HG03280 (cell line): ENCODE data around the gene TMEM51.
A peak's percentile ranks its signal among the peaks of the same experiment; 100 is the strongest.

Experiments used
- ATAC-seq: cut with Tn5 transposase; IDR thresholded peaks from one replicate; pipeline ENCODE4 v1.9.1; 2021; ENCODE audit warnings: mild to moderate bottlenecking, moderate library complexity; ENCODE audit not compliant: unreplicated experiment

The TMEM51 gene

DNA sequence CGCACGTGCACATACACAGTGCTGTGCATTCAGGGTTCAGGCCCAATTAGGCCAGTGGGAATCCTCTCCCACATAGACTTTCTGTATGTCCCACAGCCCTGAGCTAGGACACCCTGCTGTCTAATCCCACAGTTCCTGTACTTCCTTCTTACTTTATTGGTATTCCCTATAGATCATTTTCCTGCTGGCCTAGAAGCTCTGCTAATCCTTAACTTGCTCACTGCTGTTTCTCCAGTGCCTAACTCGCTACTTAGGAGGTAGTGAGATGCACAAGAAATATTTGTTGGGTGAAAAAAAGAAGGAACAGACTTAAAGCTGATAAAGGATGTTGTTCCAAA is 59.4 kb downstream of the TMEM51 start:
- no peak for ATAC-seq

DNA sequence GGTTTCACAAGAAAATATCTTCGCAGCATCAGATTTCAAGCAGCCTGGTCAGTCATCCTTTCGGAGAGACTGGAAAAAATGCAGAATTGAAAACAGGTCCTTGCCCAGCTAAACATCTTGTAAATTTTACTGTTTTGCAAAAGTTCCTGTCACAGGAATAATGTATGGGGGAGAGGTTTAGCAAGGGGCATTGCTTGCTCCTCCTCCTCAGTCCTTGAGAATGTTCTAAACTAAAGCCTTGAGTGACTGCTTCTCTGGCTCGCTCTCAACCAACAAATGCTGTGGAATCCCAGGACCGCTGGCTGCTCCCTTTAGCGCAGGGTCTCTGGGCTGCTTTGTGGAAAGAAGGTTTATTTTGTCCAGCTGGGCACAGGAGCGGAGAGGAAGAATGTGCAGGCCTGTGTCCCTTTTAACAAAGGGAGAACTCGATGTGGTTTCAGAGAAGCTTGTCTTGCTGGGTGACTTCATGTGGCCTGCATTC is 59.8 kb downstream of the TMEM51 start:
- ATAC-seq: no peak

DNA sequence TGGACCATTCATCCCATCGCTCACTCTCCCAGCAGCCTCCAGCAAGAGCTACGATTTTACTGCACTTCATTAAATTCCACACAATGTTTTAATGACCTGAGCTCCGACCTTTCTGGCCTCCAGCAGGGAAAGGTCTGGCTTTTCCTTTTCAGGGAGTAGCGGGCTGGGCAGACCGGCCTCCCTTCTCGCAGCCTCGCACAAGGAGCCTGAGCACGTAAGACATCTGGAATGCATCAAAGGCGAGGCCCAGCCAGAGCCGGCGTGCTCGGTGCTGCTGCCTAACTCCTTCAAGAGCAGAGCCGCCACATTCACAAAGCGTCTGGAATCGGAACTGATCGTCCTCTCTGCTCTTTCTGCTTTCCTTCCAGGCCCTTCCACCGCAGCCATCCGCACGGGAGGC is 61.0 kb downstream of the TMEM51 start:
- no peak for ATAC-seq

DNA sequence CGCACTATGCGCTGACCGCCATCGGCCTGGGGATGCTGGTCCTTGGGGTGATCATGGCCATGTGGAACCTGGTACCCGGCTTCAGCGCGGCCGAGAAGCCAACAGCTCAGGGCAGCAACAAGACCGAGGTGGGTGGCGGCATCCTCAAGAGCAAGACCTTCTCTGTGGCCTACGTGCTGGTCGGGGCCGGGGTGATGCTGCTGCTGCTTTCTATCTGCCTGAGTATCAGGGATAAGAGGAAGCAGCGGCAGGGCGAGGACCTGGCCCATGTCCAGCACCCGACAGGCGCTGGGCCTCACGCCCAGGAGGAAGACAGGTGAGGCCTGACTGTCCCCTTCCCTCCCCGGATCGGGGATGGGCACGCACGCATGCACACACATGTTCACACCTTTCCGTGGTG is 61.6 kb downstream of the TMEM51 start:
- no peak for ATAC-seq

DNA sequence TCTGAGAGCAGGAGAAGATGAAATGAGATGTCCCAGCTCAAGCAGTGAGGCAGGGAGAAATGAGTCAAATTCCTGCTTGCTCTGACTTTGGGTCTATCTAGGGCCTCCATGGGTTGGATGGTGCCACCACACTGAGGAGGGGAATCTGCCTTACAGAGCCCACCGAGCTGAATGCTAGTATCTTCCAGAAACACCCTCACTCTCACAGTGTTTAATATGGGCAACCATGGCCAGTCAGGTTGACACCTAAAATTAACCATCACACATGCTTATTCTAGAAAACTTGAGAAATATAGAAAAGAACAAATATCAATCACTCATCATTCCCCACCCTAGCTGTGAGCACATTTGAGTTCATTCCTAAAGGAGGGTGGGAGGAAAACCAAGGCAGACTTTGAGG is 64.1 kb downstream of the TMEM51 start:
- ATAC-seq: no peak

DNA sequence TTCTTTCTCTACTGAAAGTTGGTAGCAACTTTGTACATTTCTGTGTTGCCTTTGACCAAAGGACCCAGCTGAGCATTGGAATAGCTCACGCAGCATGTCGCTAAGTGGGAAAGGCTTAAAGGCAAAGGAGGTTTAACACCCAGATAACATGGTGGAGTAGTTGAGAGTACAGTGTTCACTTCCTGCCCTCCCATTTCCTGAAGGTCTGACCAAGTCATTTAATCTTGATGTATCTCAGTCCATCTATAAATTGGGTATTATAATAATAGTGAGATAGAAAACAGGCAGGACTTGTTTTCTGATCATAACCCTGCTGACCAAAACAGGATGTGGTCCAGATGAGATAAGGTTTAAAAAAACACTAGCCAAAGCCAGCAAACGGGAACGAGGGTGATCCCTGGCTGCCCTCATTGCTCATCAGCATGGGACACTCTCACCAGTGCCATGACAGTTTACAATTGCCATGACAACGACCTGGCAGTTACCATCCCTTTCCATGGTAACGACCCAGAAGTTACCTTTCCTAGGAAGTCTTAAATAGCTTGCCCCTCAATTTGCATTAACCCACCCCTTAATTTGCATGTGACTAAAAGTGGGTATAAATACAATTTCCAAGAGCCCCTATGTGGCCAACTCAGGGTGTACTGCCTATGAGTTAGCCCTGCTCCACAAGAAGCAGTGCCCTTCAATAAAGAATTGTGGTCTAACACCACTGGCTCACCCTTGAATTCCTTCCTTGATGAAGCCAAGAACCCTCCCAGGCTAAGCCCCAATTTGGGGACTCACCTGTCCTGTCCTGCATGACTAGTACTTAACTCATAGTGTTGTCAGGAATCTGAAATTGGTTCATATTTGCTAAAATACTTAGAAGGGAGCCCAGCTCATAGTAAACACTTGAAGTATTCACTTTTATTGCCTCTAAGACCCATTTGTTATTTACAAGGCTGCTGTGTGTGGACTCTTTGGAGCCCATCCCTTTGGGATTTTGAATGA is 65.0 kb downstream of the TMEM51 start:
- no peak for ATAC-seq

DNA sequence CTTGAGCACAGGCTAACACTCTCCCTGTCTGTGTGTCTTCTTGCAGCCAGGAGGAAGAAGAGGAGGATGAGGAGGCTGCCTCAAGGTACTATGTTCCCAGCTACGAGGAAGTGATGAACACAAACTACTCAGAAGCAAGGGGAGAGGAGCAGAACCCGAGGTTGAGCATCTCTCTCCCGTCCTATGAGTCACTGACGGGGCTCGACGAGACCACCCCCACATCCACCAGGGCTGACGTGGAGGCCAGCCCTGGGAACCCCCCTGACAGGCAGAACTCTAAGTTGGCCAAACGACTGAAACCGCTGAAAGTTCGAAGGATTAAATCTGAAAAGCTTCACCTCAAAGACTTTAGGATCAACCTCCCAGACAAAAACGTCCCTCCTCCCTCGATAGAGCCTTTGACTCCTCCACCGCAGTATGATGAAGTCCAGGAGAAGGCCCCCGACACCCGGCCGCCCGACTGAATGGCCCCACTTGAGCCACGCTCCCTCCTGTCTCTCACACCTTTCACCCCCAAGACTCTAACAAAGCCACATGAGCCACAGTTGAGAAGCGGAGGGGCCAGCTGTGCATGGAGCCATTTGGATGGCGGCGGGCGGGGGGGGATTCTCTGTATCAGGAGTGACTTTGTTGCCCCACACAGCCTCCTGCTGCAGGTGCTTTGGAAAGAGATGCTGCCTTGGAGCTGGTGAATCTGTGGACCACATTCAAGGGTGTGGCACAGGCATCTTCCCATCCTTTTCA is 65.9 kb downstream of the TMEM51 start:
- ATAC-seq: no peak

DNA sequence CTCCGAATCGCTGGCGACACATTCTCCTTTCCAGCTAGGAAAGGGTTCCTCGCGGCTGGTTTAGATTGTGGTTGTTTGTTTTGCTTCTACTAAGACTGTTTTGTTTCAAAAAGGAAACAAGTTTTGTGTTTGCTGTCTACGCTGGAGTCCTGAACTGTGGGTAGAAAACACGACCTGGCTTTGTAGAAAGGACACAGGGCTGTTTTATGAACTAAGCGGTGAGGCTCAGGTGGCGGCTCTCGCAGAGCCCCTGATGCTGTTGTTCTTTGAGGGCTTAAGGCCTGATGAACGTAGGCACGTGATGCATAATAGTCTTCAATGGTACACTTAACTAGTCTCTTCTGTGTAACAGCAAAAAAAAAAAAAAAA is 66.5 kb downstream of the TMEM51 start:
- no peak for ATAC-seq

DNA sequence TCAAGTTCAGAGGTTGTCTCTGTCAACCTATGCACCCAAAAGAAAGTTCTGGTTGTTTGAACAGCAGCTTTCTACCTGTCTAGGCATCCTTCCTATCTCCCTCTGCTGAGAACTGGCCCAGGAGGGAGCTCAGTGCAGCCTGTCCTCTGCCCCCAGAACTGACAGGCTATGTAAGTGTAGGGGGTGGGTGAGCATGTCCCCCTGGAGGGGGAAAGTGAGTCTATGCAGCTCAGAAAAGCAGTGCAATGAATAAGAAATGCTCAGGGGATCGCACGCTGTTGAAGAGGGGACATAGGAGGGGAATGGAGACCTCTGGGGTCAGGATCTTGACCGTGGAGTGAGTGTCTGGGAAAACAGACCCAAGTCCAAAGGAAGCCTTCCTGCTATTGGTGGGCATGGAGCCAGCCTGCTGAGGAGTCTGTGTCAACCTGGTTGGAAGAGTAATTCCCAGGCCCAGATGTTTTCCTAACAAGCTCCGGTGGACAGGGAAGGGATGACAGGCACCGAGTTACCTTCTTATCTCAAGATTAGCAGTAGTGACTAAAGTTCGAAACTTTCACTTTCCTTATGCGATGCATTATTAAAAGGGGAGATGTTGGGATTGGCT is 67.4 kb downstream of the TMEM51 start:
- ATAC-seq: no peak

DNA sequence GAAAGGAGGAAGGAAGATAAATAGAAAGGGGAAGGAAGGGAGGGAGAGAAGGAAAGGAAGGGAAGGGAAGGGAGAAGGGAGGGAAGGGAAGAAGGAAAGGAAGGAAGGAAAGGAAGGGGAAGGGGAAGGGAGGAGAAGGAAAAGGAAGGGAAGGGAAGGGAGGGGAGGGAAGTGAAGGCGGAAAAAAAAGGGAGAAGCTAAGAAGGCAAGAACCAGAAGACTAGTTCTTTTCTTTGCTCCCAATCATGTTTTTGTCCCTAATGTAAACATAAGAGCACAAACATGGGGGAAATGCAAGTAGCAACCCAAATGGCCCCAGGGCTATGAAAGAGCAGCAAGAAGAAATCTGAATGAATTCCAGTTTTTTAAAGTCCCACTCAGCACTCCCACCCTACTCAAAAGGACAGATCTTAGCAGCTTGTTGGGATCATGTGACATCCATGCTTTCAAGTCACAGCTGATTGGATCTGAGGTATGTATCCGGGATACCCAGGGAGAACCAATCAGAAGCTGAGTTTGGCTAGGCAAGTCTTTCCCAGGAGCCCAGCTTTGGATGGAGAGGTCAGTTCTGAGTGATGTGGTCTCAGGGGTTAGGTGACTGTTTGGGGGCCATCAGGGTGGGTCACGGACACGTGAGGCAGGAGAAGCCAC is 69.2 kb downstream of the TMEM51 start:
- no peak for ATAC-seq

DNA sequence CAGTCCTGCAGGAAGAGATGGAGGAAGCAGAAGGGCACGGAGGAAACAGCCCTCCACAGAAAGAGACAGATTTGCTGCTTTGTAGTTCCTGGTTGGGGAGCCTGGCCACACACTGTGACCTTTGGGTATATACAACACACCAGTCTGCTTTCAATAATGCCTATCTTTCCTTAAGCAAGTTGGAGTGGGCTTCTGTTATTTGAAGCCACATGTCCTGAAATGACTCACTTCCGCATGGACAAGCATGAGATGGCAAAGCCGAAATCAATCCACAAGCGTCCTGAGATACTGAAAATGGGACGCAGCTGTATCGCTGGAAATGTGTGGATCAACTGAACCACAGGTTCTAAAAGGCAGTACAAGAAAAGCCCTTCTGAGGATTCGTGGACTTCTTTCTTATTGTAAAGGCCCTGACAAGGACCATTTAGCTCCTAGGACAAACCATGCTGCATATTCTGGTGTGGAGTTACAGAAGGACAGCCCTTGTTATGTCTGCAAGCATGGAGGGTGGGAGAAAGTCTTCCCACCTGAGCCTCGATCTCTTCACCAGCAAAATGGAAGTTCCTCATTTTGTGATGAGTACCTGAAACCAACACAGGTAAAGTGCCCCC is 70.8 kb downstream of the TMEM51 start:
- no peak for ATAC-seq

DNA sequence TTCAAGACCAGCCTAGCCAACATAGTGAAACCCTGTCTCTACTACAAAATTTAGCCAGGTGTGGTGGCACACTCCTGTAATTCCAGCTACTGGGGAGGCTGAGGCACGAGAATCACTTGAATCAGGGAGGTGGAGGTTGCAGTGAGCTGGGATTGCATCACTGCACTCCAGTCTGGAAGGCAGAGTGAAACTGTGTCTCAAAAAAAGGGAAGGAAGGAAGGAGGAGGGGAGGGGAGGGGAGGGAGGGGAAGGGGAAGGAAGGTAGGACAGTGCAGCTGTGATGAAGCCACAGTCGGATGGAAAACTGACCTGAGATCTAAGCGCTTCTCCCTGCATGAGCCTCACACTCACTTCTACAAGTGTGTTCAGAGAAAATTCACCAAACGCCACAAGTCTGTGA is 71.4 kb downstream of the TMEM51 start:
- ATAC-seq: no peak

DNA sequence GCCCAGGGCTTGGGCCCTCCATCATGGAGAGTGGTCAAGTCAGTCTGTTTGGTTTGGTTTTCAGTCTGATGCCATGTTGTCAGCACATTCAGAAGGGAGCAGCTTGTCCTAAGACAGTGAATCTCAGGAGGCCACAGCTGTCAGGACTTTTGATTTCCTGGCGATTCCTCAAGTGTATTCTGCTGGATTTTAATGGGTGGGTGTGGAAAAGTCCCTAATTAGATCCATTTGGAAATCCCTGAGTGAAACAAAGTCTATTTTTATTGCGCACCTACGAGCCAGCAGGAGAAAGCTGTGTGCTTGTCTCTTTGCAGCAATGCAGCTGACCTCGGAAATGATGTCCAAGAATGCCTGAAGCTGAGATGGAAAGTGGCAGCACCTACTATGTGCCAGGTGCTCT is 71.9 kb downstream of the TMEM51 start:
- ATAC-seq: no peak

DNA sequence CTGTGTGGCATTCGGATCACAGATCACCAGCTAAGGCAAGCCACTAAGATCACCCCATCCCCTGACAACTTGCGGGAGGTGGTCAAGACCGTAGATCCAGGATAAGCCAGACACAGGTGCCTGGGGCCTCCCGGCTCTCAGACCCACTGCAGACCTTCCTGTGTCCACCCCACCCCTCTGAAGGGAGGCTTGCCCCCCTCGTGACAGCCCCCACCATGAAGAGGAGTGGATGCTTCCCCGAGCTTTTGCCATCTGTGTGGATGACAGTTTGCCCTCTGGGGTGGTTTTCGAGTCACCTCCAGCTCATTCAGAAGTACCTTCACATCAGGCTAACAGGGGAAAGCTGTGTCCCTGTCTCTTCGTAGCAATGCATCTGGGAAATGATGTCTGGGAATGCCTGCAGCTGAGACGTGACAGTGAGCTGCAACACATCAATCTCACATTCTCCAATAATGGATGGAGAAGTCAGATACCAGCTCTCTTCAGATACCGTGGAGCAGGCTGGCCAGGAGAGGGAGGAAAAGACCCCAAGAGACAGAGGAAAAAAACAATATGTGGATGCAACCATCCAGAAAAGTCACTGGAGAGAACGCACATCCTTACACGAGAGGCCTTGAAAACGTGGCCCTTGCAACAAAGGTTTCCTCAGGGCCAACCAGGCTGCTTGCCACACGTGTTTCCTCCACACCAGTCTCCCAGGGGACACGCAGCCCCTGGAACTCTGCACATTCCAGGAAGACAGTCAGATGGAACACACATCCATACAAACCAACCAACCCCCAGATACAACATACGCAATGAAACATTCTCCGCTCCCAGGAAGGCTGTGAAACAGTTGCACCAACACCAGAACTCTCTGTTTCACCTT is 73.1 kb downstream of the TMEM51 start:
- ATAC-seq: no peak

DNA sequence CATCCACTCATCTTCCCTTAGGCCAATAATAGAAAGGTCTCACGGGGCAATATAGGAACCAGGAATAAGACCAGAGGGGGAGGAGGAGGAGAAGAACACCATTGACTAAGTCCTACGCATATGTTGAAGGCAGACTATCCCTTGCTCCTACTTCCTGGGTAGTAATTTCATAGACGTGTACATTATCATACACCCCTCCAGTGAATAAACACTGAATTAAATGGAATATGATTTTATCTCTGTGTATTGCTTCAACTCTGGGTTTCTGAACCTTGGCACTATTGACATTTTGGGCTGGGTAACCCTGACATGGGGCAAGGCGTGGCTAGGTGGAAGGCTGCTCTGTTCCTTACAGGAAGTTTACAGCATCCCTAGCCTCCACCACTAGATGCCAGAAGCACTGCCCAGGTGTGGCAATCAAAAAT is 76.2 kb downstream of the TMEM51 start:
- ATAC-seq: no peak

DNA sequence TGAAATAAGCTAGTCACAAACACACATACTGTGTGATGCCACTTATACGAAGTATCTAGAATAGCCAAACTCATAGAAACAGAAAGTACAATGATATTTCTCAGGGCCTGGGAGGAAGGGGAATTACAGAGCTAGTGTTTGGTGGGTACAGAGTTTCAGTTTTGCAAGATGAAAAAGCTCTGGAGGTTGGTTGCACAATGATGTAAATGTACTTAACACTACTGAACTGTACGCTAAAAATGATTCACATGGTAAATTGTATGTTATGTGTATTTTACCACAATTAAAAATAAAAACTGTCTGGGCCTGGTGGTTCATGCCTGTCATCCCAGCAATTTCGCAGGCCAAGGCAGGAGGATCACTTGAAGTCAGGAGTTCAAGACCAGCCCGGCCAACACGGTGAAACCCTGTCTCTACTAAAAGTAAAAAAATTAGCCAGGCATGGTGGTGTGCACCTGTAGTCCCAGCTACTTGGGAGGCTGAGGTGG is 78.2 kb downstream of the TMEM51 start:
- peak; percentile 59 for ATAC-seq

DNA sequence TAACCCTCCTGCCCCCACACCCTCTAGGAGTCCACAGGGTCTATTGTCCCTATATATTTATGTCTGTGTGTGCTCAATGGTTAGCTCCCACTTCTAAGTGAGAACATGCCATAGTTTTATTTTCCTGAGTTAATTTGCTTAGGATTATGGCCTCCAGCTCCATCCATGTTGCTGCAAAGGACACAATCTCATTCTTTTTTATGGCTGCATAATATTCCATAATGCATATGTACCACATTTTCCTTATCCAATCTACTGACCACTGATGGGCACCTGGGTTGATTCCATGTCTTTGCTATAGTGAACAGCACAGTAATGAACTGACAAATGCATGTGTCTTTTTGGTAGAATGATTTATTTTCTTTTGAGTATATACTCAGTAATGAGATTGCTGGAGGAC is 80.1 kb downstream of the TMEM51 start:
- no peak for ATAC-seq

DNA sequence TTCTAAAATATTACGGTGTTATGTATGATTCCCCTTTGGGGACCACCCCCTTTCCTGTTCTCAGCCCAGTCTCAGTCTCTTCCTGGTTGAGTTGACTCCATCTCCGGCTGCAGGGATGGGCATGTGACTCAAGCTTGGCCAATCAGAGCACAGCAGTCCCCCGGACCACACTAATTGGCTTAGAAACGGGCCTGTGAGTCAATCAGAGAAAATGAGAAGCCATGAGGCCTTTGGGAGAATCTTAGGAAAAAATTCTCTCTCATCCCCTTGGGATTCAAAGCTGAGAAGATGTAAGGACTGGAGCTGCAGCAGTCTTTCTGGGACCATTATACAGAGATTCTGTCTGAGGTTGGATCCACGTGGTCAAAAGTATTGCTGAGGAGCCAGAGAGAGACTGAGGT is 82.8 kb downstream of the TMEM51 start:
- no peak for ATAC-seq

DNA sequence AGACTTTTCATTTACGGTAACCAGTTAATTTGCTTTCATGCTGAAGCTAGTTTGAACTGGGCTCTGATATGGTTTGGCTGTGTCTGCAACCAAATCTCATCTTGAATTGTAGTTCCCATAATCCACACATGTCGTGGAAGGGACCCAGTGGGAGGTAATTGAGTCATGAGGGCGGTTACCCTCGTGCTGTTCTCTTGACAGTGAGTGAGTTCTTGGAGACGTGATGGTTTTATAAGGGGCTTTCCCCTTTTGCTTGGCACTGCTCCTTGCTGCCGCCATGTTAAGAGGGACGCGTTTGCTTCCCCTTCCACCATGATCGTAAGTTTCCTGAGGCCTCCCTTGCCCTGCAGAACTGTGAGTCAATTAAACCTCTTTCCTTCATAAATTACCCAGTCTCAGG is 83.2 kb downstream of the TMEM51 start:
- no peak for ATAC-seq

DNA sequence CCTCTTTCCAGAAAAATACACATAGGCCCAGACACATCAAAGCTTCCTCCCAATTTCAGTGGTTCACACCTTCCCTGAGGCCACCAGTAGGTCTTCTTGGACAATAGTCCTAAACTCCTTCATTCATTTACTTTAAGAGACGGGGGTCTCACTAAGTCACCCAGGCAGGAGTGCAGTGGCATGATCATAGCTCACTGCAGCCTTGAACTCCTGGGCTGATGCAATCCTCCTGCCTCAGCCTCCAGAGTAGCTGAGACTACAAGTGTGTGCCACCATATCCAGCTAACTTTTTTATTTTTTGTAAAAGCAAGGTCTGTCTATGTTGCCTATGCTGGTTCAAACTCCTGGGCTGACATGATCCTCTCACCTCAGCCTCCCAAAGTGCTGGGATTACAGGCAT is 85.2 kb downstream of the TMEM51 start:
- no peak for ATAC-seq
